GM12875 (cell line): ENCODE data around the gene EEF1E1.
"Not testable (repeated sequence)": the region's sequence is repeated elsewhere in the genome, so short reads cannot be mapped to it uniquely, and the experiment has no call there.

ENCODE experiments used
- H3K4me3 ChIP-seq: one replicate; pipeline ENCODE4 v1.5.1; 2011; ENCODE audit warnings: low read depth, low read length, control low read depth
- TF ChIP-seq, protein P1 (sequence below): IDR thresholded peaks from 2 replicates; pipeline ENCODE4 v1.5.1; 2011; ENCODE audit warnings: low read depth, mild to moderate bottlenecking, control low read depth, inconsistent platforms, low read length, moderate library complexity, borderline replicate concordance; ENCODE audit not compliant: insufficient read depth

The EEF1E1 gene

GRCh38 chr6:8047541-8048292 is 54.6 kb downstream of the EEF1E1 start:
- no peak overlapping the region for H3K4me3 ChIP-seq
- TF ChIP-seq, protein P1, sequence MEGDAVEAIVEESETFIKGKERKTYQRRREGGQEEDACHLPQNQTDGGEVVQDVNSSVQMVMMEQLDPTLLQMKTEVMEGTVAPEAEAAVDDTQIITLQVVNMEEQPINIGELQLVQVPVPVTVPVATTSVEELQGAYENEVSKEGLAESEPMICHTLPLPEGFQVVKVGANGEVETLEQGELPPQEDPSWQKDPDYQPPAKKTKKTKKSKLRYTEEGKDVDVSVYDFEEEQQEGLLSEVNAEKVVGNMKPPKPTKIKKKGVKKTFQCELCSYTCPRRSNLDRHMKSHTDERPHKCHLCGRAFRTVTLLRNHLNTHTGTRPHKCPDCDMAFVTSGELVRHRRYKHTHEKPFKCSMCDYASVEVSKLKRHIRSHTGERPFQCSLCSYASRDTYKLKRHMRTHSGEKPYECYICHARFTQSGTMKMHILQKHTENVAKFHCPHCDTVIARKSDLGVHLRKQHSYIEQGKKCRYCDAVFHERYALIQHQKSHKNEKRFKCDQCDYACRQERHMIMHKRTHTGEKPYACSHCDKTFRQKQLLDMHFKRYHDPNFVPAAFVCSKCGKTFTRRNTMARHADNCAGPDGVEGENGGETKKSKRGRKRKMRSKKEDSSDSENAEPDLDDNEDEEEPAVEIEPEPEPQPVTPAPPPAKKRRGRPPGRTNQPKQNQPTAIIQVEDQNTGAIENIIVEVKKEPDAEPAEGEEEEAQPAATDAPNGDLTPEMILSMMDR, result no peak

GRCh38 chr6:8045769-8046168 is 56.6 kb downstream of the EEF1E1 start:
- H3K4me3 ChIP-seq, result not testable (repeated sequence)

- TF ChIP-seq, protein P1, result no peak
- H3K4me3 ChIP-seq, result no peak overlapping the region
These were observed 59.1 kb downstream of the EEF1E1 start for GRCh38 chr6:8043221-8043620.

DNA sequence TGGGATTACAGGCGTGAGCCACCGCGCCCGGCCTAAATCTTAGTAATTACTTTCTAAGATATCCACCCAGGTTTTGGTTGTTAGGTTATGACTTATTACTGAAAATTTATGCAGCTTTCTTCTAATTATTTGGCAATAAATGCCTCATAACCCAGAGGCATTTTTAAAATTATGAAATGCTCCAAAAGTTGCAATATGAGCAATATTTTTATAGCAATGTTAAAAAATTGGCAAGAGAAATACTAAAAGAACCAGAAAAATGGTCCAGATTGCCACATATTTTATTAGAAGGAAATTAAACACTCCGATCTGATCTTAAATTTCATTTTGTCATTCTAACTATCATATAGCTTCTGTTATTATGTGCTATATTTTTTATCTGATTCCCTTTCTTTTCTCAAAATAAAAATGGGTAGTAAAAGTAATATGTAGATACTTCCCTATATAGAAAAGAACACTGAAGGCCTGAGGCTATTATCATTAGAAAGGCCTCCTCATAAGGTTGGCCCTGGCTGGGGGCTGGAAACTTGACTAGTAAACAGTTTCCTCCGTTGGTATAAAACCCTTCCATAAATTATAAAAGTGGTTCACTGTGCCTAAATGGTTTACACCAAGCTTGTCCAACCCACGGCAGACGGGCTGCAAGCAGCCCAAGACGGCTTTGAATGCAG is 60.3 kb downstream of the EEF1E1 start:
- no peak overlapping the region for H3K4me3 ChIP-seq
- TF ChIP-seq, protein P1, result no peak

GRCh38 chr6:8034107-8034506 is 68.2 kb downstream of the EEF1E1 start:
- not testable (repeated sequence) for H3K4me3 ChIP-seq

GRCh38 chr6:8030920-8031319 is 71.4 kb downstream of the EEF1E1 start:
- TF ChIP-seq, protein P1, result no peak
- H3K4me3 ChIP-seq, result no peak overlapping the region
